Activated effector memory CD4-positive, alpha-beta T cell treated with anti-CD3 and anti-CD28 coated beads, Interleukin-2, amount 50 U/mL, for 16 hours (primary cell): Measurements from ENCODE around the gene SLA2.
A peak's percentile ranks its signal among the peaks of the same experiment; 100 is the strongest.
"Not testable (repeated sequence)": the region's sequence is repeated elsewhere in the genome, so short reads cannot be mapped to it uniquely, and the experiment has no call there.

Source experiments
- DNase-seq: peaks from one replicate; pipeline ENCODE4 v3.0.0-alpha.2; 2020

Gene SLA2

DNA sequence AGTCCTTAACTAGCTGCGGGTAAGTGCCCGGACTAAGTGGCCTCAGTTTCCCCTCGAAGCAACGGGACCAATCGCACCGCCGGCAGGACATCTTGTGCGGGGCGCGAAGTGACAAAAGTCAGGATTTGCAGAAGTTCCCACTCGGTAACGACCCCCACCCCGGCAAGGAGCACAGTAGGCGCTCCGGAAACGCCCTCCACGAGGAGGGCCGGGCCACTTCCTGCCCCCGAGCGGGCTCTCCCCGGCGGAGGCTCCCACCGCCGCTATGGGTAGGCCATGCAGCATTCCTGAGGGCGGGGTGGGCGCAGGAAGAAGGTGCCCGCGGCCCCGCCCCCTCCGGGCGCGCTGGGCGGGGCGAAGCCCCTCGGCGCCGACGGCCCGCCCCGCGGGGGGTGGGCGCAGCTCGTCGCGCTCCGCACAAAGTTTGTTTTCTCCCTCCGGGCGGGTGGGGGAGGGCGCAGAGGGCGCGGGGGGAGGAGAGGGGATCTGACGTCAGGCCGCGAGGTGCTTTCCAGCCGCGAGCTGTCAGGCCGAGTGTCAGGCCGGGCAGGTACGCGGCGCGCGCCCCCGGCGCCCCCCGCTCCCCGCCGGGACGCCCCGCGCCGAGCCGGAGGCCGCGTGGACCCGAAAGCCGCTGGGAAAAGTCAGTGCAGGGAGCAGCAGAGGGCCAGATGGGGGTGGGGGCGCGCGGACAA, 72.7 kb downstream of the SLA2 start, which contains the start of gene TGIF2:
Gene TGIF2 (plus strand): TSS at position 495 of the 695 bp plus-strand sequence. CDS start 5,178 bp downstream, outside the sequence.
- peak; percentile 94 for DNase-seq

DNA sequence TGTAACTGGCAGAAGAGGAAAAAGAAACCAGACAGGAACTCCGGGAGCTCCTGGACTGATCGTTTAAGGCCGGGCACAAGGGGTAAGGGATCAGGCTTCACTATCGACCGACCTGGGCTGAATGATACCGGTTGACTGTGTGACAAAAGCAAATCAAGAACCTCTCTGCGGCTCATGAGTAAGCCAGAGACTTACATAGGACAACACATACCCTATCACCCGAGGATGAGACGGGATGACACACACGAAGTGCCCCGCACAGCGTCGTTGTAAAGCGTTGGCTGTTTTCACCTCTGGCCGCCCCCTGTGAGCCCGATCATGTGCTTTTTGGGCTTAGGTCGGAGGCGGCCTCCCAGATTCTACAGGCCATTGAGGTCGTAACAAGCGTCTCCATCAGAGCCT, 73.3 kb downstream of the SLA2 start:
- DNase-seq = peak; percentile 88

DNA sequence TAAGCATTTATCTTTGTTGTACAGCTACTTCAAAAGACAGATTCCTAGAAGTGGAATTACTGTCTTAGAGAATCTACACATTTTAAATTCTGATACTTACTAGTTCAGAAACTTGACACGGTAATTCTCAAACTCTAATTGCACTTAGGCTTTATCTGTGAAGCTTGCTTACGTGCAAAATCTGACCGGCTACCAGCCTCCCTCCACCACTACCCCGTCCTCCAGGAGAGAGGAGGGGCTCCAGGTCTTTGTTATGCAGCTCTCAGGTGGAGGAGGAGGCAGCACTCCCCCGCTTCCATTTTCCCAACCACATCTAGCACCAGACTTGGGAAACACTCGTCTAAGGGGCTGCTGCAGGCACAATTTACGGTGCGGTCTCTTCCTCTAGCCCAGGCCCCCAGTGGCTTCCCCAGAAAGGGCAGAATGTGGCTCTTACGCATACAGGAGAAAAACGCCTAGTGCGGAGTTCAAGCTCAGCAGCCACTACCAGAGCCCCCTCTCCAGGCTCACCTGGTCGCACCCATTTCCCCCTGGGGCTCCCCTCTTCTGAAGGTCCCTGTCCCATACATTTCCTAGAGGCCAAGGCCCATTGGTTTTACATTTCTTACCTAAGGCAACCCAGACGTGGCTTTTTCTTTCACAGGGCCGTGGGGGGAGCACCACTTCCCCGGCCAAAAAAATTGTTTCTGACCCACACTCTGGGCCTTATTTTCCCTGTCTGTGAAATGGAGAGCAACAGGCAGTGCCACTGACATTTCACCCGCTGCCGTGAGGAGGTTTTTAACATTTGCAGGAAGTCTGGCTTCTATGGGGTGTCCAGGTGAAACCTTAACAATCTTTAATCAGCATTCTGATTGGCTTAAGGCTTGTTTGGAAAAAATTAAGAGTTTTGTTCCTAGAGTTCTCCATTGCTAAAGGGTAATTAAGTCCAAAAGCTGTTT, 74.2 kb downstream of the SLA2 start:
- DNase-seq = no peak

DNA sequence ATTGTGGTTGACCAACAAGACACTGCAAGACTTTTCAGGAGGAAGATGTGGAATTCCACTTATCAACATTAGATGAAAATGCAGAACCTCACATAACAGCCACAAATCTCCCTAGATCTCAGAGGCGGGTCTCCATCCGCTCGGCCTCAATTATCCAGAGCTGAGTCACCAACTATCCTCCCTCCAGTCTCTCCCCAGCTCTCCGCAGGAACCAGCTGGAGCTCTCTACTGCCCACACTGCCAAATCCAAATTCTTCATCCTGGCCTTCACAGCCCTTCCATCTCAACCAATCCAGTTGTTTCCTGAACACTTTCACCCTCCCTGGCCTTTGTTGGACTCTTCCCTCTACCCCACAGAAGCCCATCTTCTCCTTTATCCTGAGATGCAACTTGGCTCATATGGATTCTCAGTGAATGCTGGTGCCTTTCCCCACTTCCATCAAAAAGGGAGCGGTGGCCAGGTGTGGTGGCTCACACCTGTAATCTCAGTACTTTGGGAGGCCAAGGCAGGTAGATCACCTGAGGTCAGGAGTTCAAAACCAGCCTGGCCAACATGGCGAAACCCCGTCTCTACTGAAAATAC, 76.1 kb downstream of the SLA2 start:
- DNase-seq = no peak

DNA sequence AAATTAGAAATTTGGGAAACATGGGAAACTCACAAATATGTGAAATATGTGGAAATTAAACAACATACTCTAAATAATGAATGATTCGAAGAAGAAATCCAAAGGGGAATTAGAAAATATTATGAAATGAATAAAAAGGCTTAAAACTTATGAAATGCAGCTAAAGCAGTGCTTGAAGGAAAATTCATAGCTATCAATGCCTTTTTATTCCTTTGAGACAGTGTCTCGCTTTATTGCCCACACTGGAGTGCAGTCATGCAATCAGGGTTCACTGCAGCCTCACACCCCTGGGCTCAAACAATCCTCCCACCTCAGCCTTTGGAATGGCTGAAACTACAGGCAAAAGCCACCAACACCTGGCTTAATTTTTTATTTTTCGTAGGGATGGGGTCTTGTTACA, 80.5 kb downstream of the SLA2 start:
- no peak for DNase-seq

DNA sequence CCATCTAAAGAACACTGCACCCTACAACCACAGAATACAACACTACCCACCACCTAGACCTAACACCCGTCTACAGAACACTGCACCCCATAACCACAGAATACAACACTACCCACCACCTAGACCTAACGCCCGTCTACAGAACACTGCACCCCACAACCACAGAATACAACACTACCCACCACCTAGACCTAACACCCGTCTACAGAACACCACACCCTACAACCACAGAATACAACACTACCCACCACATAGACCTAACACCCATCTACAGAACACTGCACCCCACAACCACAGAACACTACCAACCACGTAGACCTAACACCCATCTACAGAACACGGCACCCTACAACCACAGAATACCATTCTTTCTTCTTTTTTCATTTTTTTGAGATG, 81.3 kb downstream of the SLA2 start:
- not testable (repeated sequence) for DNase-seq

DNA sequence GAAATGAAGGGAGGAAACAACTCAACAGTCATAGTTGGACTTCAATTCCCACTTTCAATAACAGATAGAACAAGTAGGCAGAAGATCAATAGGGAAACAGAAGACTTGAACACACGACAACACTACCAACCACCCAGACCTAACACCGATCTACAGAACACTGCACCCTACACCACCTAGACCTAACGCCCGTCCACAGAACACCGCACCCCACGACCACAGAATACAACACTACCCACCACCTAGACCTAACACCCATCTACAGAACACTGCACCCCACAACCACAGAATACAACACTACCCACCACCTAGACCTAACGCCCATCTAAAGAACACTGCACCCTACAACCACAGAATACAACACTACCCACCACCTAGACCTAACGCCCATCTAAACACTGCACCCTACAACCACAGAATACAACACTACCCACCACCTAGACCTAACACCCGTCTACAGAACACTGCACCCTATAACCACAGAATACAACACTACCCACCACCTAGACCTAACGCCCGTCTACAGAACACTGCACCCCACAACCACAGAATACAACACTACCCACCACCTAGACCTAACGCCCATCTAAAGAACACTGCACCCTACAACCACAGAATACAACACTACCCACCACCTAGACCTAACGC, 81.8 kb downstream of the SLA2 start:
- not testable (repeated sequence) for DNase-seq

DNA sequence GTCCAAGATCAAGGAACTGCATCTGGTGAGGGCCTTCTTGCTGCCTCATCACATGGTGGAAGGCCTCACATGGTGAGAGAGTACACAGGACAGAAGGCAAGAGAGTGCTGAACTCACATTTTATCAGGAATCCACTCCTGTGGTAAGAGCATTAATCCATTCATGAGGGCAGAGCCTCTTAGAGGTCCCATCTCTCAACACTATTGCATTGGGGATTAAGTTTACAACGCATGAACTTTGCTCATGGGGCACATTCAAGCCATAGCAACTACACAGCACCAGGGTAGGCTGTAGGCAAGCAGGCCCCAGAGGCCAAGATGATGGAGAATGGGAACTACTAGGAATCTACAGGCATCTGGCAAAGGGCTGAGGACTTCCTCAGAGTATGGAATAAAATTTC, 82.6 kb downstream of the SLA2 start:
- DNase-seq = no peak

DNA sequence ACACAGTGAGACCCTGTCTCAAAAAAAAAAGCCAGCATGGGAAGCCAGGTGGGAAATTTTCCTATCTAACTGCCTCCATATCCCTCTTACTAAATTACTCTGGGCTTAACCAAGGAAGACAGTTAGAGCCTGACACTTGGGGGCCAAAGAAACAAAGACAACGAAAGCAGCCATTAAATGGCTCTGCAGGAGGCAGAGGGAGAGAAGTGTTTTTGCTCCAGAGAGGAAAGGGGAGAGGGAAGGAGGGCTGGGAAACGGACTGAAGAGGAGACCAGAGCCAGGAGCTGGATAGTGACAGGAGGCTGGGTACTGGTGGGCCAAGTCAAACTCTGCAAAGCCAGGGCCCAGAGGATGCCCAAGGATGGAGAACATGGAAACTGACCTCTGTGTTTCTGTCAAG, 83.3 kb downstream of the SLA2 start:
- DNase-seq = no peak
